ENCODE measurements around the gene RHBDF1.

Gene RHBDF1

GRCh38 chr16:74051-74746 lies 1.8 kb upstream of the RHBDF1 start:
- DNase-seq = no peak

DNA sequence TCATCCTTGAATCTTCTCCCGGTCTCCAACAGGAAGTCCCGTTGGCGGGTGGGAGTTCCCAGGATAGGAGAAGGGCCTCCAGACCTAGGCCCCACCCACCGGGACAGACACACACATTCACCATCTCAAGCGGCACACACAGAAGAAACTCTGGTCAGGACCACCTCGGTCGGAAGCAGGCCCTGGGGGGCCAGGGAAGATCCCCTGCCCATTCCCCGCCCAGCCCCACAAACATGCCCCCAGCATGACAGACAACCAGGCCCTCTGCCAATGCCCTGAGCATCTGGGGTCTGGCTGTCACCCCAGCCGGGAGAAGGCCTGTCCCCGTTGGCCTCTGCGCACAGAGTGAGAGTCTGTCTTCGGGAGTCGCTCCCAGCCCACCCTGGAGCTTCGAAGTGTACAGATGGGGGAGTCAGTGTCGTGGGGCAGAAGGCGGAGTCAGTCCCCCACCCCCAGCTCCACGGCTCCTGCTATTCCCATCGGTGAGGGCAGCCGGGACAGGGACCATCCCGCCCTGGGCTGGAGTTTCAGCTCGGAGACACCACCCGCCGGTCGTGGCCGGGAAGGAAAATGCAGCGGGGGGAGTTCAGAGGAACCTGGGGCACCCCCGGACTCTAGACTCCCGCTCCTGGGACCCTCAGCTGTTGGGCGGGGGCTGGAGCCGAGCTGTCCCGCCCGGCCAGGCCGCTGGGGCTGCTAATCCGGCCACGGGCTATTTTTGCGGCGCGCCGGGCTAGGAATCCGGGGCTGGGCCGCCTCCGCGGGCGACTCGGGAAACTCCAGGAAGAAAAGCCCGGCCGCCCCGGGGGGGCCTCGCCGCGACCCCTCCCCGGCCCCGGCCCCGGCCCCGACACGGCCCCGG lies 660 bp downstream of the RHBDF1 start:
- DNase-seq = no peak

DNA sequence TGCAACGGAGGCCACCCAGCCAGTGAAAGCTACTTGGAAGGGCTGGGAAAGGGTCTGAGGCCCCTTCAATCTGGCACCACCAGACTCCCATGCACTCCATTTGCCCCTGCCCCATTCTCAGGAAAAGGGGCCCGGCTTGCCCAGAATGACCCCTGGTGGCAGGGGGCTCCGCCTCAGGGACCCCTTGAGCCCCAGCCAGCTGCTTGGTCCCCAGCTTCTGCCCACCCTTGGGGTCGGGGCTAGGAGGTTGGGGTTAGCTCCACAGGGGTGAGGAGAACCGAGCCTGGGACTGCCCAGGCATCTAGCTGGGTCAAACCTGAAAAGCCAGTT lies 1.3 kb downstream of the RHBDF1 start:
- DNase-seq = no peak

DNA sequence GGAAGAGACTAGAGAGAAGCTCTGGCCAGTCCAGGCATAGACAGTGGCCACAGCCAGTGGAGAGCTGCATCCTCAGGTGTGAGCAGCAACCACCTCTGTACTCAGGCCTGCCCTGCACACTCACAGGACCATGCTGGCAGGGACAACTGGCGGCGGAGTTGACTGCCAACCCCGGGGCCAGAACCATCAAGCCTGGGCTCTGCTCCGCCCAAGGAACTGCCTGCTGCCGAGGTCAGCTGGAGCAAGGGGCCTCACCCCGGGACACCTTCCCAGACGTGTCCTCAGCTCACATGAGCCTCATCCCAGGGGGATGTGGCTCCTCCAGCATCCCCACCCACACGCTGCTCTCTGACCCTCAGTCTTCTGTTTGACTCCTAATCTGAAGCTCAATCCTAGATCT lies 3.2 kb downstream of the RHBDF1 start:
- DNase-seq = no peak

DNA sequence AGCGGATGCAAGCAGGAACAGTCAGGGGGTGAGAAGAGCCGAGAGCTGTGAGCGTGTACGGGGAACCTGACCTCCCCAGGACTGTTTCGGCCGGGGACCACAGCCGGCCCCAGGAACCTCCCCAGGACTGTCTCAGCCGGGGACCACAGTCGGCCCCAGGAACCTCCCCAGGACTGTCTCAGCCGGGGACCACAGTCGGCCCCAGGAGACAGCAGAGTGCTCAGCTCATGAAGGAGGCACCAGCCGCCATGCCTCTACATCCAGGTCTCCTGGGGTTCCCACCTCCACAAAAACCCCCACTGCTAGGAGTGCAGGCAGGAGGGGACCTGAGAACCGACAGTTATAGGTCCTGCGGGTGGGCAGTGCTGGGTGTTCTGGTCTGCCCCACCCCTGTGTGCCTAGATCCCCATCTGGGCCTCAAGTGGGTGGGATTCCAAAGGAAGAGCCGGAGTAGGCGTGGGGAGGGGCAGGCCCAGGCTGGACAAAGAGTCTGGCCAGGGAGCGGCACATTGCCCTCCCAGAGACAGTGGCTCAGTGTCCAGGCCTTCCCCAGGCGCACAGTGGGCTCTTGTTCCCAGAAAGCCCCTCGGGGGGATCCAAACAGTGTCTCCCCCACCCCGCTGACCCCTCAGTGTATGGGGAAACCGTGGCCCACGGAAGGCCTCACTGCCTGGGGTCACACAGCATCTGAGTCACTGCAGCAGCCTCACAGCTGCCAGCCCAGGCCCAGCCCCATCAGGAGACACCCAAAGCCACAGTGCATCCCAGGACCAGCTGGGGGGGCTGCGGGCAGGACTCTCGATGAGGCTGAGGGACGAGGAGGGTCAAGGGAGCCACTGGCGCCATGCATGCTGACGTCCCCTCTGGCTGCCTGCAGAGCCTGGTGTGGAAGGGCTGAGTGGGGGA lies 4.3 kb downstream of the RHBDF1 start:
- DNase-seq = no peak

GRCh38 chr16:67183-67791 lies 5.1 kb downstream of the RHBDF1 start:
- no peak for DNase-seq

GRCh38 chr16:66309-67182 lies 5.9 kb downstream of the RHBDF1 start:
- DNase-seq = no peak

DNA sequence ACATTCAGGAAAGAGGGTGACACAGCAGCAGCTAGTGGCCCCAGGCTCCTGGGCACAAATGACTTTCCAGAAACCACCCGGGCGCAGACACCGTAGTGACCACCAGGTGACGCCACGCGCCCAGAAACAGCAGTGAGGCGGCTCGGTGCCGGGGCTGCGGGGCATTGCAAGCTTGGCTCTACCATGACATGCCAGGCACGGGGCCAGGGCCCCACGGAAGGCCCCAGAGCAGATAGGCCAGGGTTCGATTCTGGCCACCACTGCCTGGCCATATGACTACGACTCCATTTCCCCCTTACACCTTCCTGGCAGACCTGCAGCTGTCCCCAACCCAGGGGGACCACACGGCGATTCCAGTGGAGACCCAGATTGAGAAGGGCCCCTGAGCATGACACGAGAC lies 6.7 kb downstream of the RHBDF1 start:
- peak; percentile 68 for DNase-seq

DNA sequence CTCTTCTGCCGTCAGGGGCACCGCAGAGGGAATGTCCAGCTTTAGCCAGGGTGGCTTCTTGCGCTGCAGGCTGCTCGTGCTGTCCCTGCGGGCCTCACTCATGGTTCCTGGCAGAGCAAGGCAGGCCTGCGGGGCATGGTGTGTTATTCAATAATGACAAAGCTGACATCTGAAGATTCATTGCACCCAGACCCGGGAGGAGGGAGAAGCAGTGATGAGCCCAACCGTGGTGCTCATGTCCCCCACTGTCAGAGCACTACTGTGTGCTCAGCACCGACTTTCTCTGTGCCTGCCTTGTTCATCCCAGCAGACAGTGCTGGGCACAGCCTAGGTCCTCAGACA lies 7.5 kb downstream of the RHBDF1 start:
- DNase-seq = no peak

DNA sequence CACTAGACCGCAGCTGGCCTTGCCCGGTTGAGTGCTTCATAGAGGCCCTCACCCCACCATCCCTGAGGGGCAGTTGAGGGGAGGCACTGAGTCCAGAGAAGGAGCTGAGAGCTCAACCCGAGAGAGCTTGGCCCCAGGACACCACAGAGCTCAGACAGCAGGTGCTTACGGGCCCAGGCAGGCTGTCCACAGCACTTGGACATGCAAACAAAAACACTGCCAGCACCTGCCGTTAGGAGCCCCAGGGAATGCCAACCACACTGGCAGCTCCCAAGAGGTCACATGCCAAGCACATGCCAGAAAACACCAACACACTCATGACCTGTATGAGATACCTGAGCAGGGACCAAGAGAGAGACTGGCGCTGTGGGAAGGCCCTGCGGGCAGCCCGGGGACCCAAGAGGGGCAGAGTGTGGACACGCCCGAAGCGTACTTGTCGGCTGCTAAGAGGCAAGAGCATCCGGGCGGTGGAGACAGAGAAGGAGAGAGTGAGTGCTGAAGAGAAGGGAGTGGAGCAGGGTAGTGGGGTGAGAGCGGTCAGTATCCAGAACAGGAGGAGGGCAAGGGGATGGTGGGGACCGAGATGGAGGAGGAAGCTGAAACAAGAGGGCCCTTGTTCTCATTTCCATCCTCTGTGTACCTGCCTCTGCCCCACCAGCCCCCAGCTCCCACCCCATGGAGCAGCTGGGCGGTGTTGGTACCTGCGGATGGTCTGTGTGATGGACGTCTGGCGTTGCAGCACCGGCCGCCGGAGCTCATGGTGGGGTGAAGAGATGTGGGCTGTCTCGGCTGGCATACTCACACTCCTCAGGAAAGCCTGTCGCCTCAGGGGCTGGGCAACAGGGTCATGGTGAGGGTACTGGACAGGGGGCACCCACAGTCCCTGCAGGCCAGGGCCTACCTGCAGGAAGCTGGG lies 8.2 kb downstream of the RHBDF1 start:
- DNase-seq = no peak

DNA sequence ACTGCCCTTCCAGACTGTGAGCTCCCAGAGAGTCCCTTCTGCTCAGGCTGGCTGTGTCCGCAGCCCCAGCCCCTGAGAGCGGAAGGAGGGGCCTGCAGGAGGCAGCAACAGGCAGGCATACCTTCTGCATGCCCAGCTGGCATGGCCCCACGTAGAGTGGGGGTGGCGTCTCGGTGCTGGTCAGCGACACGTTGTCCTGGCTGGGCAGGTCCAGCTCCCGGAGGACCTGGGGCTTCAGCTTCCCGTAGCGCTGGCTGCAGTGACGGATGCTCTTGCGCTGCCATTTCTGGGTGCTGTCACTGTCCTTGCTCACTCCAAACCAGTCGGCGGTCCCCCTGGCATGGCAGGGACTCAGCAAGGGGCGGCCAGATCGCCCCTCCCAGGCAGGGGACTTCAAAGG lies 9.0 kb downstream of the RHBDF1 start:
- no peak for DNase-seq

DNA sequence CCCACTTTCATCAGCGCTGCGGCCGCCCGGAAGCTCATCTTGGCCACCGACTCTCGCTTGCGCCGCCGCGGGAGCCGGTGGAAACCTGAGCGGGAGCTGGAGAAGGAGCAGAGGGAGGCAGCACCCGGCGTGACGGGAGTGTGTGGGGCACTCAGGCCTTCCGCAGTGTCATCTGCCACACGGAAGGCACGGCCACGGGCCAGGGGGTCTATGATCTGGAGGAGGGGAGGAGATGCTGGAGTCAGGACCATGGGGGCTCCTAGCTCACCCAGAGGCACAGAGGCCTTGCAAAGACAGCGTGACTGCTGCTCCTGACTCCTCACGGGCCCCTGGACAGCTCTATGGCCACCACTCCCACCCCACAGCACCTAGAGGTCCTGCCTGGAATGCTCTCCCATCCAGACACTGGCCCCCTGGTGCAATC lies 9.5 kb downstream of the RHBDF1 start:
- DNase-seq = no peak

DNA sequence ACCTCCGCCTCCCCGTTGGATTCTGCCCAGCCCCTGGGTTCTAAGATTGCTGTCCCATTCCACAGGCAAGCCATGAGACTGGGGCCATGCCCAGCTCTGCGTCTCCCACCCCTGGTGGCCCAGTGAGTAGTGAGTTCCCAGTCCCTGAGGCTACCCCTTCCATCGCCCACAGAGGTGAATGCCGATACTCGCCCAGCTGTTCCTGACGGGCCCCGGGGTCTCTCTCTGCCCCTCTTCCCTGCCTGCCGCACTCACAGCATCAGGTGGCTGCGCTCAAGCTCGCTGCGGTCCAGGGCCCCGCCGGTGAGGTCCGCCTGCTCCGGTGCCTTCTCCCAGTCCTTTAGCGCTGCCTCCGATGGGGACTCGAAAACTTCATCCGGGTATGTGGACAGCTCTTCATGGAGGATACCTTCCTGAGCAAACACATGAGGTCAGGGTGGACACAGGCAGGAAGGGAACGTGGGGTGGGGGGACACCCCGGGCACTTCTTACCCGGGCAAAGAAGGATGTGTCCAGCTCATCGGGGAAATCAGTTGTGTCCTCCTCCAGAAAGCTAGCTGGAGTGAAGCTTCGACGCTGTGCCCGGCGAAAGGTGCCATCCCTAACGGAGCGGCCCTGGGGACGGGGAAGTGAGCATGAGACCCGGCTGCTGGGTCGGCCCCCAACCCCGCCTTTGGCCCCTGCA lies 10.0 kb downstream of the RHBDF1 start:
- DNase-seq = no peak

DNA sequence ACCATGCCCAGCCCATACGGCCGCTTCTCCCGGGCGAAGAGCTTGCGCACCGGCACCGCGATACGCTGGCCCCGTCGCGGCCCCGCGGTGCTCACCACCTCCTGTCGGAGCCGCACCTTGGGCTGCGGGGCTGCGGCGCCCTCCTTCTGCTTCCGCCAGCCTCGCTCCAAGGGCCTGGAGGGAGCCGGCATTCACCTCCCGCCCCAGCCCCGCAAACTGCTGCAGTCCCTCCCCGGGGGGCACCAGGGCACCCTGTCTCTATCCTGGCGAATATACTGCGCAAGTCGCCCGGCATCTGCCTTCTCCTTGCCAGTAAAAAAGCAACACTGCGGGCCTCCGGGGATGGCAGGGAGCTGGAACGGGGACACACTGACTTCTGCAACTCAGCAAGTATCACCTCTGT lies 10.6 kb downstream of the RHBDF1 start:
- no peak for DNase-seq

- no peak for DNase-seq
Observed at GRCh38 chr16:60929-61878, 11.2 kb downstream of the RHBDF1 start.

GRCh38 chr16:60166-60565 lies 12.3 kb downstream of the RHBDF1 start:
- no peak for DNase-seq

DNA sequence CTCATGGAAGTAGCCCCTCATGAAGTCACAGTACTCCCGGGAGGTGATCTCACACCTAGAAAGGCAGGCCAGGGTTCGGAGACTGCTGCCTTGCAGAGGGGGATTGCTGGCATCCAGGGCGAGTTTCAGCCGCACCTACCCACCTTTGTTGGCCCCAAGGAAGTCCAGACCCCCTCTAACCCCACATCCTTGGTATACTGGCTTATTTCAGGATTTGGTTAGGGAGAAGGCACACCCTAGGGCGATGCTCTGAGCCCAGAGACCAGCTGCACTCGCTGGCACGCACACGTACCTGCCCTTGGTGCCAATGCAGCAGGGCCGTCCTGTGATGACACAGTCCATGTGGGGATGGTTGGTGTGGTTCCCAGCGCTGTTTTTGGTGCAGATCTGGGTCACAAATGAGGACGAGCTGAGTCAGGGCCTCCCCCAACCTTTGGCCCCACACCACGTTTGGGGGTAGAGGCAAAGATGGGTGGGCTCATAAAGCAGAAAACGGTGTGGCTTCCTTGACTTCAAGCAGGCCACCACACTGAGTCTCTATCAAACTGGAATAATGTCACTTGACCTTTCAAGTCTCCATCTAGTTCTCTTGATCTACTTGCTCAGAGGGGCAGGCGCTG lies 12.9 kb downstream of the RHBDF1 start:
- DNase-seq = no peak

All from NK-92 treated with Interleukin-12 subunit alpha and Interleukin-12 subunit beta, amount 100 ng/mL, for 24 hours (cell line).